ENCODE data around the gene GNPDA2. TPM values are rescaled to one million over a fixed set of nuclear protein-coding genes. Genes with fewer than 3 reads are reported as not detected.
"Not testable (repeated sequence)": the region's sequence is repeated elsewhere in the genome, so short reads cannot be mapped to it uniquely, and the experiment has no call there.

The GNPDA2 gene
- total and polyA plus RNA-seq, 2 of the 4 experiments (the other 2 are of a cell fraction) = 11.0 to 13.4 TPM

DNA sequence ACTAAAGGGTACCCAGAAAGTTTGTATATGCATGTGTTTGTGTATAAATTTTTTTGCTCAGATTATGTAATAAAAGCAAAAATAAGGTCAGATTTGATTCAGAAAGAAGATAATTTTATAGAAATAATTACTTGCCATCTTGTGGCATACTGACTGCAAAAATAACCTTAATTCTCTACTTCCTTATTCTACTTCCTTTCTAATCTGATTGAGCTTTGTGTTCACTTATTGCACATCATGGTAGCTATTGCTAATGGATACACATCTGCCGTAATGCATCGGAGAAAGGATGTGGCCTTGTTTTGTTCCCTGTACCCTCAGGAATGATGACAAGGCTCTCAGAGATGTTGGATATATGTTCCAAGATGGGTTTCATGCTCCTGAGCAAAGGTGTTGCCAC lies 10.5 kb upstream of the GNPDA2 start:
- TF ChIP-seq RCOR1 (IDR thresholded peaks at IDR 0.05; ENCODE audit: insufficient replicate concordance, low read length) (no peak), FOS (IDR thresholded peaks at IDR 0.05; ENCODE audit: low read depth, low read length) (no peak), BHLHE40 (IDR thresholded peaks at IDR 0.05; ENCODE audit: low read depth, low read length) (no peak), CHD1 (IDR thresholded peaks at IDR 0.05; ENCODE audit: low read depth, low read length) (no peak), MAZ (IDR thresholded peaks at IDR 0.05; ENCODE audit: borderline replicate concordance, low read depth, low read length) (no peak), MAFK (IDR thresholded peaks at IDR 0.05; ENCODE audit: low read depth, low read length) (no peak), CEBPB (IDR thresholded peaks at IDR 0.05; ENCODE audit: low read depth, low read length) (no peak), USF2 (IDR thresholded peaks at IDR 0.05; ENCODE audit: low read depth, low read length) (no peak)
- dilution Hi-C loops (cut with HindIII; ENCODE audit: low sequenced_read_pairs, unreplicated experiment) = no loop called here
- Histone ChIP-seq H2AK9ac (replicated peaks; ENCODE audit: low read depth, low read length, poor library complexity) (no peak overlapping the region), H4K8ac (ENCODE audit: low read depth in 2 of 2, low read length in 2 of 2) (no peak overlapping the region), H2BK20ac (ENCODE audit: low read depth, low read length) (no peak overlapping the region), H3K4me1 (ENCODE audit: control insufficient read depth, insufficient read depth, low read length) (no peaks in the 10 kb centered on the region), H3K79me1 (ENCODE audit: low read depth in 1 of 2, low read length in 2 of 2) (no peaks in the 10 kb centered on the region), H2BK120ac (ENCODE audit: low read depth, low read length) (no peak overlapping the region), H3K4ac (ENCODE audit: low read depth, low read length) (no peak overlapping the region), H4K91ac (ENCODE audit: insufficient read depth, low read depth, low read length) (no peak overlapping the region), H3K18ac (ENCODE audit: low read depth, low read length) (no peak overlapping the region), H2BK5ac (ENCODE audit: low read depth, low read length, poor library complexity, severe bottlenecking) (no peak overlapping the region), H3K36me3 (ENCODE audit: control insufficient read depth, insufficient read depth, low read length) (no peaks in the 10 kb centered on the region), H3K23ac (ENCODE audit: low read depth, low read length) (no peak overlapping the region), H4K5ac (ENCODE audit: low read depth, low read length) (no peak overlapping the region), H2AFZ (replicated peaks; ENCODE audit: low read length, poor library complexity) (no peak overlapping the region), H3K4me3 (ENCODE audit: insufficient read depth, low read depth, low read length) (no peak overlapping the region), H3K27me3 (ENCODE audit: control insufficient read depth, insufficient read depth, low read length) (no peaks in the 10 kb centered on the region), H2BK15ac (ENCODE audit: low read depth, low read length) (no peak overlapping the region), H3K27ac (ENCODE audit: insufficient read depth, low read length) (no peak overlapping the region), H3K56ac (ENCODE audit: extremely low read depth, insufficient read depth, low read length) (no peak overlapping the region), H3K4me2 (ENCODE audit: low read depth, low read length) (no peak overlapping the region), H4K20me1 (ENCODE audit: insufficient read depth, low read length) (no peaks in the 10 kb centered on the region), H3K9ac (ENCODE audit: low read depth, low read length) (no peak overlapping the region), H2AK5ac (ENCODE audit: low read depth, low read length) (no peak overlapping the region), H3K14ac (replicated peaks; ENCODE audit: low read depth, low read length) (no peak overlapping the region), H3K9me1 (ENCODE audit: insufficient read depth, low read length) (no peaks in the 10 kb centered on the region), H3K9me3 (ENCODE audit: control insufficient read depth, insufficient read depth, low read length) (no peaks in the 10 kb centered on the region)
- no TSS peak for BruUV-seq (replicated peaks)
- ChIA-PET CTCF (no interaction called here), POLR2A (ENCODE audit: unreplicated experiment) (no interaction called here)
- intact Hi-C loops (cut with micrococcal nuclease) = no loop called here
- ATAC-seq (ENCODE audit: low read depth) = no peak
- in situ Hi-C loops (cut with MboI; ENCODE audit: low sequenced_read_pairs) = no loop called here
- DNase-seq = no peak
- WGBS, 2 experiments (ENCODE audit: extremely low coverage in 2 of 2, insufficient read length in 1 of 2) = no CpG with 5 or more reads among the region's 2 CpGs

DNA sequence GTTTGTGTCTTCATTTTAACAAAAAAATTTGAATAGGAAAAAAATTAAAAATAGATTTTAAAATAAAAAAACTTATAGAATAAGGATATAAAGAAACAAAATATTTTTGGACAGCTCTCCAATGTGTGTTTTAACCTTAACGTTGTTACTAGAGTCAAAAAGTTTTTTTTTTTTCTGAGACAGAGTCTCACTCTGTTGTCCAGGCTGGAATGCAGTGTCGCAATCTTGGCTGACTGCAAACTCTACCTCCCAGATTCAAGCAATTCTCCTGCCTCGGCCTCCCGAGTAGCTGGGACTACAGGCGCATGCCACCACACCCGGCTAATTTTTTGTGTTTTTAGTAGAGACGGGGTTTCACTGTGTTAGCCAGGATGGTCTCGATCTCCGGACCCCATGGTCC lies 2.3 kb upstream of the GNPDA2 start:
- intact Hi-C loops (cut with micrococcal nuclease); in situ Hi-C loops (cut with MboI; ENCODE audit: low sequenced_read_pairs); CTCF ChIA-PET: not testable (repeated sequence)

More for the DNA sequence above, 2.3 kb upstream of the GNPDA2 start:
- H4K8ac ChIP-seq (ENCODE audit: low read depth in 2 of 2, low read length in 2 of 2); H3K9me3 ChIP-seq (ENCODE audit: control insufficient read depth, insufficient read depth, low read length); dilution Hi-C loops (cut with HindIII; ENCODE audit: low sequenced_read_pairs, unreplicated experiment); H3K4me3 ChIP-seq (ENCODE audit: insufficient read depth, low read depth, low read length); H2BK15ac ChIP-seq (ENCODE audit: low read depth, low read length); H3K27me3 ChIP-seq (ENCODE audit: control insufficient read depth, insufficient read depth, low read length); H3K4me2 ChIP-seq (ENCODE audit: low read depth, low read length); H3K56ac ChIP-seq (ENCODE audit: extremely low read depth, insufficient read depth, low read length); H2BK20ac ChIP-seq (ENCODE audit: low read depth, low read length); H4K5ac ChIP-seq (ENCODE audit: low read depth, low read length); H3K14ac ChIP-seq (replicated peaks; ENCODE audit: low read depth, low read length); H2AFZ ChIP-seq (replicated peaks; ENCODE audit: low read length, poor library complexity); POLR2A ChIA-PET (ENCODE audit: unreplicated experiment); H4K91ac ChIP-seq (ENCODE audit: insufficient read depth, low read depth, low read length); ATAC-seq (ENCODE audit: low read depth); H3K9ac ChIP-seq (ENCODE audit: low read depth, low read length); H2AK5ac ChIP-seq (ENCODE audit: low read depth, low read length); H3K9me1 ChIP-seq (ENCODE audit: insufficient read depth, low read length); H4K20me1 ChIP-seq (ENCODE audit: insufficient read depth, low read length); H2BK120ac ChIP-seq (ENCODE audit: low read depth, low read length); DNase-seq; H3K36me3 ChIP-seq (ENCODE audit: control insufficient read depth, insufficient read depth, low read length); H2AK9ac ChIP-seq (replicated peaks; ENCODE audit: low read depth, low read length, poor library complexity); H3K27ac ChIP-seq (ENCODE audit: insufficient read depth, low read length); H3K4ac ChIP-seq (ENCODE audit: low read depth, low read length); H3K23ac ChIP-seq (ENCODE audit: low read depth, low read length); H3K18ac ChIP-seq (ENCODE audit: low read depth, low read length); H3K4me1 ChIP-seq (ENCODE audit: control insufficient read depth, insufficient read depth, low read length); H2BK5ac ChIP-seq (ENCODE audit: low read depth, low read length, poor library complexity, severe bottlenecking); BruUV-seq (replicated peaks): not testable (repeated sequence)
- WGBS, 2 experiments (ENCODE audit: extremely low coverage in 2 of 2, insufficient read length in 1 of 2) = no CpG with 5 or more reads among the region's 9 CpGs
- H3K79me1 ChIP-seq (ENCODE audit: low read depth in 1 of 2, low read length in 2 of 2) = peaks cover 0 to 13% of the 10 kb centered on the region in 2 experiments; a peak in 2 of 4 replicates
